GM12865 (cell line): ENCODE results near the gene RARS2.

Experiments
- DNase-seq: peaks from one replicate; pipeline ENCODE4 v3.0.0; 2010; ENCODE audit warnings: low read depth
- H3K4me3 ChIP-seq: 2 replicates; pipeline ENCODE4 v1.5.1; 2011; ENCODE audit warnings: mild to moderate bottlenecking, low read depth, low read length, control low read depth
- TF ChIP-seq, protein P1 (sequence below): IDR thresholded peaks from 2 replicates; pipeline ENCODE4 v1.5.1; 2011; ENCODE audit warnings: low read length, control low read depth, low read depth, inconsistent platforms; ENCODE audit not compliant: insufficient read depth; ENCODE audit errors: missing control alignments

Gene RARS2

DNA sequence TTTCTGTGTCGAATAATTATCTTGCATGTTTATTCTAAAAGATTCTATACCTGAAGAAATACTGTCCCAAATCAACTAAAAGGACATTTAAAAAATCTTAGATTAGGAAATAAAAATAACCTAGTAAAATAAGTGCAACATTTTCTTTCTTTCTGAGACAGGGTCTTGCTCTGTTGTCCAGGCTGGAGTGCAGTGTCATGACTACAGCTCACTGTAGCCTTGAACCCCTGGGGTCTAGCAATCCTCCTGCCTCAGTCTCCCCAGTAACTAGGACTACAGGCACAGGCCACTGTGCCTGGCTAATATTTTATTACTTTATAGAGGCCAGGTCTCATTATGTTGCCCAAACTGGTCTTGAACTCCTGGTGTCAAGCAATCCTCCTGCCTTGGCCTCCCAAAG is 48.7 kb downstream of the RARS2 start:
- TF ChIP-seq, protein P1, sequence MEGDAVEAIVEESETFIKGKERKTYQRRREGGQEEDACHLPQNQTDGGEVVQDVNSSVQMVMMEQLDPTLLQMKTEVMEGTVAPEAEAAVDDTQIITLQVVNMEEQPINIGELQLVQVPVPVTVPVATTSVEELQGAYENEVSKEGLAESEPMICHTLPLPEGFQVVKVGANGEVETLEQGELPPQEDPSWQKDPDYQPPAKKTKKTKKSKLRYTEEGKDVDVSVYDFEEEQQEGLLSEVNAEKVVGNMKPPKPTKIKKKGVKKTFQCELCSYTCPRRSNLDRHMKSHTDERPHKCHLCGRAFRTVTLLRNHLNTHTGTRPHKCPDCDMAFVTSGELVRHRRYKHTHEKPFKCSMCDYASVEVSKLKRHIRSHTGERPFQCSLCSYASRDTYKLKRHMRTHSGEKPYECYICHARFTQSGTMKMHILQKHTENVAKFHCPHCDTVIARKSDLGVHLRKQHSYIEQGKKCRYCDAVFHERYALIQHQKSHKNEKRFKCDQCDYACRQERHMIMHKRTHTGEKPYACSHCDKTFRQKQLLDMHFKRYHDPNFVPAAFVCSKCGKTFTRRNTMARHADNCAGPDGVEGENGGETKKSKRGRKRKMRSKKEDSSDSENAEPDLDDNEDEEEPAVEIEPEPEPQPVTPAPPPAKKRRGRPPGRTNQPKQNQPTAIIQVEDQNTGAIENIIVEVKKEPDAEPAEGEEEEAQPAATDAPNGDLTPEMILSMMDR = no peak
- H3K4me3 ChIP-seq = no peak overlapping the region
- no peak for DNase-seq

DNA sequence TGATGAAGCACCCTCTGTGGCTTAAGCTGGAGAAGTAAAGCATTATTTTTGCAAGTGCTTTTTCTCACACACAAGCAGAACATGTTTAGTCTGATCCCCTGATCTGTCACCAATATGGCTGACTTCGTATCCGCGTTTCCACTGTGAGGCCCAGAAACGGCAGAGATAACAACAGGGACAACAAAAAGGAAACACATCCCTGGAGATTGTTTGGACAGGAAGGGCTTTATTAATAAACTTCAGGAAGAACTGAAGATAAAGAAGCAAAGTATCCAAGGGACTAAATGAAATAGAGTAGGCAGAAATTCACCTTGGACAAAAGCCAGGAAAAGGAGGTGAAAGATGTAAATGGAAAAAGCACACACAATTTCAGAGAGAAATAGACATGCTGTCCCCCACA is 49.2 kb downstream of the RARS2 start:
- TF ChIP-seq, protein P1 = no peak
- H3K4me3 ChIP-seq = no peak overlapping the region
- no peak for DNase-seq

DNA sequence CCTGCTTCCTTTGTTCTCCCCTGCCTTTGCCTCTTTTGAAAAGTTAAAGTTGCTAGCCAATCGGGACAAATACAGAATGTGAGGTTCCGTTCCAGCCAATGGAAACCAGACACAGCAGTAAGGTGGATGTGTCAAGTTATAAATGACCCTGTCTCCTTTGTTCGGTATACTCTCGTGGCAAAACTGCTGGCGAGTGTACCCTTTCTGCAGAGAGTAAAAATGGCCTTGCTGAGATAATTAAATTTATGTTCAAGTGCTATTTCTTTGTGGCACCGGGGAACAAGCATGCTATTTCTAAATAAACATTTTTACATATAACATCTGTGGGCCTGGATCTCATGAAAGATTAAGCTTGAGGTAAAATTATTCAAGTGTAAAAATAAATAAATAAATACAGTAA is 50.2 kb downstream of the RARS2 start:
- no peak overlapping the region for H3K4me3 ChIP-seq
- TF ChIP-seq, protein P1 = no peak
- no peak for DNase-seq

DNA sequence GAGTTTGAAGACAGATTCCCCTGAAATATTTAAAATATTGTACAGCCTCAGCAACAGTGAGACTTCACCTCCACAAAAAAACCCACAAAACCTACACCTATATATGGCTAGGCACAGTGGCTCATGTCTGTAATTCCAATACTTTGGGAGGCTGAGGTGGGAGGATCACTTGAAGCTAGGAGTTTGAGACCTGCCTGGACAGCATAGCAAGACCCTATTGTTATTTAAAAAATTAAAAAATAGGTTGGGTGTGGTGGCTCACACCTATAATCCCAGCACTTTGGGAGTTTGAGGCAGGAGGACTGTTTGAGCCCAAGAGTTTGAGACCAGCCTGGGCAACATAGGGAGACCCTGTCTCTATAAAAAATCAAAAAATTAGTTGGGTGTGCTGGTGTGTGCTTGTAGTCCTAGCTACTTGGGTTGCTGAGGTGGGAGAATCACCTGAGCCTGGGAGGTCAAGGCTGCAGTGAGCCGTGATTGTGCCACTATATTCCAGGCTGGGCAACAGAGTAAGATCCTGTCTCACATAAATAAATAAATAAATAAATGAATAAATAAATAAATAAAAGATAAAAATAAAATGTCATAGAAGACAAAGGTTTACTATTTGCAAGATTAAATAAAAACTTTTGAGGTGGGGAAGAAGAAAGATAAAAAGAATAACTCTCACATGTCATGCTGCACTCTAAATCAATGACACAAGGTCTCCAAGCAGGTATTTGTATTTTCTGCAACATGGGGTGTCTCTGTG is 51.1 kb downstream of the RARS2 start:
- H3K4me3 ChIP-seq = no peak overlapping the region
- TF ChIP-seq, protein P1 = no peak
- no peak for DNase-seq

DNA sequence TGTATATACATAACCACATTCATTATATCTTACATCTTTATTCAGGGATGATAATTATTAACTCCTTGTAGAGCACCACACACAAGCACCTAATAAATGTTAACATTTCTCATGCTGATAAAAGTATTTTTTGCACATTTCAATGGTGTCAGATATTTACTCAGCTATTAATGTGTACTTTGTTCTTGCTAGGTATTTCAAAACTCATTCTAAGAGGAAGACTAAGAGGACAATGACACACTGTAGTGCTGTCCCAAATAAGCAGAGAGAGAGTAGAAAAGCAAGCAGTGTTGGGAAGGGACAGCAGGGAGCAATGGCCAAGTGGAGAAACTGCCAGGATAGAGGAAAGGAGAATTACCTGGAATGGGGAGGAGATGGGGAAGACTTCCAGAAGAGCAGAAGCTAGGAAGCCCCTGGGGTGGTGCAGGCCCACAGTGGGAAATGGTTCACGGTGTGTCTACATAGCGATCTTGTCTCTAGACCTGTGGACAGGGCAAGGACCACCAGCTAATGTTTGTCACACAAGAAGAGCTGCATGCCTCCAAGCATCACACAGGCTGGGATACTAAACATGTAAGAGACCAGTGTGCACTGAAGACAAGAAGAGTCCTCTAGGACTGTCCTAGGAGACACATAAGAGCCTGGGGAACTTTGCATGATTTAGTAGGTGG is 55.3 kb downstream of the RARS2 start:
- H3K4me3 ChIP-seq = no peak overlapping the region
- no peak for DNase-seq
- TF ChIP-seq, protein P1 = no peak

DNA sequence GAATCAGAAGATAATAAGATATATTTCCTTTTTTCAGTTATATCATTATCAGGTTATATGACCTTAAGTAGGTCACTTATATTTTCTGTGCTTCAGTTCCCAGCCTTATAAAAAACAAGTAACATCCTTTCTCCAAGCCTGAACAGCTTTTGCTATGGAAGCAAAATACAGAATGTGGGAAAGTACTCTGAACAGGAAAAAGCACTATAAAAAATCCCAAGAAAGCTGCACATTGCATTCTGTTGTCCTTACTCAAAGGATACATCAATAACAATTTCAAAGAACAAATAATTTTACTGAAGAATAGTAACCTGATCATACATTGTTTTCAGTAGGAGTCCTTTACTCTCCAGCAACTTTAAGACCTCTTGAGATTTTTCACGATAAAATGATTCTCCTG is 60.6 kb downstream of the RARS2 start:
- DNase-seq = no peak
- TF ChIP-seq, protein P1 = no peak
- H3K4me3 ChIP-seq = no peak overlapping the region
